ENCODE measurements around the gene PARD3.
"Not testable (repeated sequence)": the region's sequence is repeated elsewhere in the genome, so short reads cannot be mapped to it uniquely, and the experiment has no call there.

Gene PARD3

GRCh38 chr10:34795334-34795733 lies 19.8 kb downstream of the PARD3 start:
- no peak overlapping the region for H3K27ac ChIP-seq (ENCODE audit: low read depth, low read length)
- H3K27me3 ChIP-seq (ENCODE audit: control insufficient read depth in 1 of 2, insufficient read depth in 2 of 2, low read length in 2 of 2): no peaks in the 10 kb centered on the region
- no peak overlapping the region for H3K9ac ChIP-seq (ENCODE audit: low read length)
- H3K9me3 ChIP-seq (ENCODE audit: low read length): no peaks in the 10 kb centered on the region
- H3K4me1 ChIP-seq (ENCODE audit: insufficient read depth, low read length): peaks cover 41% of the 10 kb centered on the region
- H3K36me3 ChIP-seq (ENCODE audit: insufficient read depth, low read length): no peaks in the 10 kb centered on the region
- H3K4me3 ChIP-seq (ENCODE audit: low read depth in 1 of 2, low read length in 2 of 2): no peak overlapping the region

GRCh38 chr10:34794835-34795234 lies 20.3 kb downstream of the PARD3 start:
- no peaks in the 10 kb centered on the region for H3K36me3 ChIP-seq (ENCODE audit: insufficient read depth, low read length)
- H3K27me3 ChIP-seq (ENCODE audit: control insufficient read depth in 1 of 2, insufficient read depth in 2 of 2, low read length in 2 of 2): no peaks in the 10 kb centered on the region
- H3K4me1 ChIP-seq (ENCODE audit: insufficient read depth, low read length): peaks cover 42% of the 10 kb centered on the region
- no peak overlapping the region for H3K9ac ChIP-seq (ENCODE audit: low read length)
- H3K9me3 ChIP-seq (ENCODE audit: low read length): no peaks in the 10 kb centered on the region
- H3K4me3 ChIP-seq (ENCODE audit: low read depth in 1 of 2, low read length in 2 of 2): no peak overlapping the region
- no peak overlapping the region for H3K27ac ChIP-seq (ENCODE audit: low read depth, low read length)

- not testable (repeated sequence) for H3K27ac ChIP-seq (ENCODE audit: low read depth, low read length); H3K4me3 ChIP-seq (ENCODE audit: low read depth in 1 of 2, low read length in 2 of 2); H3K27me3 ChIP-seq (ENCODE audit: control insufficient read depth in 1 of 2, insufficient read depth in 2 of 2, low read length in 2 of 2); H3K9me3 ChIP-seq (ENCODE audit: low read length); H3K9ac ChIP-seq (ENCODE audit: low read length); H3K36me3 ChIP-seq (ENCODE audit: insufficient read depth, low read length)
- peaks cover 37% of the 10 kb centered on the region for H3K4me1 ChIP-seq (ENCODE audit: insufficient read depth, low read length)
Measured at GRCh38 chr10:34793581-34793980, 21.5 kb downstream of the PARD3 start.

- Histone ChIP-seq H3K9ac (ENCODE audit: low read length) (no peak overlapping the region), H3K27ac (ENCODE audit: low read depth, low read length) (peak overlapping the region; percentile 14), H3K4me3 (ENCODE audit: low read depth in 1 of 2, low read length in 2 of 2) (no peak overlapping the region), H3K9me3 (ENCODE audit: low read length) (no peaks in the 10 kb centered on the region), H3K4me1 (ENCODE audit: insufficient read depth, low read length) (peaks cover 37% of the 10 kb centered on the region), H3K36me3 (ENCODE audit: insufficient read depth, low read length) (no peaks in the 10 kb centered on the region), H3K27me3 (ENCODE audit: control insufficient read depth in 1 of 2, insufficient read depth in 2 of 2, low read length in 2 of 2) (no peaks in the 10 kb centered on the region)
Measured at GRCh38 chr10:34792881-34793280, 22.2 kb downstream of the PARD3 start.

GRCh38 chr10:34791947-34792346 lies 23.1 kb downstream of the PARD3 start:
- Histone ChIP-seq H3K36me3 (ENCODE audit: insufficient read depth, low read length) (no peaks in the 10 kb centered on the region), H3K4me1 (ENCODE audit: insufficient read depth, low read length) (peaks cover 37% of the 10 kb centered on the region), H3K4me3 (ENCODE audit: low read depth in 1 of 2, low read length in 2 of 2) (no peak overlapping the region), H3K27me3 (ENCODE audit: control insufficient read depth in 1 of 2, insufficient read depth in 2 of 2, low read length in 2 of 2) (no peaks in the 10 kb centered on the region), H3K9me3 (ENCODE audit: low read length) (no peaks in the 10 kb centered on the region), H3K27ac (ENCODE audit: low read depth, low read length) (no peak overlapping the region), H3K9ac (ENCODE audit: low read length) (no peak overlapping the region)

- no peak overlapping the region for H3K9ac ChIP-seq (ENCODE audit: low read length)
- peaks cover 42% of the 10 kb centered on the region for H3K4me1 ChIP-seq (ENCODE audit: insufficient read depth, low read length)
- H3K27me3 ChIP-seq (ENCODE audit: control insufficient read depth in 1 of 2, insufficient read depth in 2 of 2, low read length in 2 of 2): no peaks in the 10 kb centered on the region
- H3K27ac ChIP-seq (ENCODE audit: low read depth, low read length): no peak overlapping the region
- no peak overlapping the region for H3K4me3 ChIP-seq (ENCODE audit: low read depth in 1 of 2, low read length in 2 of 2)
- no peaks in the 10 kb centered on the region for H3K9me3 ChIP-seq (ENCODE audit: low read length)
- no peaks in the 10 kb centered on the region for H3K36me3 ChIP-seq (ENCODE audit: insufficient read depth, low read length)
Measured at GRCh38 chr10:34791228-34791627, 23.9 kb downstream of the PARD3 start.

- Histone ChIP-seq H3K4me3 (ENCODE audit: low read depth in 1 of 2, low read length in 2 of 2) (no peak overlapping the region), H3K4me1 (ENCODE audit: insufficient read depth, low read length) (peaks cover 47% of the 10 kb centered on the region), H3K9ac (ENCODE audit: low read length) (no peak overlapping the region), H3K27me3 (ENCODE audit: control insufficient read depth in 1 of 2, insufficient read depth in 2 of 2, low read length in 2 of 2) (no peaks in the 10 kb centered on the region), H3K36me3 (ENCODE audit: insufficient read depth, low read length) (no peaks in the 10 kb centered on the region), H3K27ac (ENCODE audit: low read depth, low read length) (peak overlapping the region; percentile 6), H3K9me3 (ENCODE audit: low read length) (no peaks in the 10 kb centered on the region)
Measured at GRCh38 chr10:34789966-34790506, 25.1 kb downstream of the PARD3 start.

- no peak overlapping the region for H3K4me3 ChIP-seq (ENCODE audit: low read depth in 1 of 2, low read length in 2 of 2)
Measured at GRCh38 chr10:34786464-34786863, 28.6 kb downstream of the PARD3 start.

GRCh38 chr10:34781711-34782110 lies 33.4 kb downstream of the PARD3 start:
- Histone ChIP-seq H3K27ac (ENCODE audit: low read depth, low read length) (peak overlapping the region; percentile 35), H3K4me1 (ENCODE audit: insufficient read depth, low read length) (peaks cover 49% of the 10 kb centered on the region)

More at GRCh38 chr10:34786464-34786863, 28.6 kb downstream of the PARD3 start:
- Histone ChIP-seq H3K9me3 (ENCODE audit: low read length) (no peaks in the 10 kb centered on the region), H3K9ac (ENCODE audit: low read length) (no peak overlapping the region), H3K27me3 (ENCODE audit: control insufficient read depth in 1 of 2, insufficient read depth in 2 of 2, low read length in 2 of 2) (no peaks in the 10 kb centered on the region), H3K36me3 (ENCODE audit: insufficient read depth, low read length) (no peaks in the 10 kb centered on the region), H3K27ac (ENCODE audit: low read depth, low read length) (no peak overlapping the region), H3K4me1 (ENCODE audit: insufficient read depth, low read length) (peaks cover 39% of the 10 kb centered on the region)

GRCh38 chr10:34780818-34781380 lies 34.2 kb downstream of the PARD3 start:
- H3K27ac ChIP-seq (ENCODE audit: low read depth, low read length): peak overlapping the region; percentile 35
- peak overlapping the region in 1 of 2 donors; percentile 48 for H3K4me3 ChIP-seq (ENCODE audit: low read depth in 1 of 2, low read length in 2 of 2)
- no peak overlapping the region for H3K9ac ChIP-seq (ENCODE audit: low read length)
- H3K27me3 ChIP-seq (ENCODE audit: control insufficient read depth in 1 of 2, insufficient read depth in 2 of 2, low read length in 2 of 2): no peaks in the 10 kb centered on the region
- no peaks in the 10 kb centered on the region for H3K9me3 ChIP-seq (ENCODE audit: low read length)
- H3K36me3 ChIP-seq (ENCODE audit: insufficient read depth, low read length): no peaks in the 10 kb centered on the region
- H3K4me1 ChIP-seq (ENCODE audit: insufficient read depth, low read length): peaks cover 48% of the 10 kb centered on the region

More at GRCh38 chr10:34781711-34782110, 33.4 kb downstream of the PARD3 start:
- Histone ChIP-seq H3K9me3 (ENCODE audit: low read length) (no peaks in the 10 kb centered on the region), H3K9ac (ENCODE audit: low read length) (no peak overlapping the region), H3K27me3 (ENCODE audit: control insufficient read depth in 1 of 2, insufficient read depth in 2 of 2, low read length in 2 of 2) (no peaks in the 10 kb centered on the region), H3K4me3 (ENCODE audit: low read depth in 1 of 2, low read length in 2 of 2) (no peak overlapping the region), H3K36me3 (ENCODE audit: insufficient read depth, low read length) (no peaks in the 10 kb centered on the region)

GRCh38 chr10:34778237-34778636 lies 36.9 kb downstream of the PARD3 start:
- no peak overlapping the region for H3K4me3 ChIP-seq (ENCODE audit: low read depth in 1 of 2, low read length in 2 of 2)
- no peaks in the 10 kb centered on the region for H3K36me3 ChIP-seq (ENCODE audit: insufficient read depth, low read length)
- no peak overlapping the region for H3K9ac ChIP-seq (ENCODE audit: low read length)
- no peaks in the 10 kb centered on the region for H3K9me3 ChIP-seq (ENCODE audit: low read length)
- H3K27me3 ChIP-seq (ENCODE audit: control insufficient read depth in 1 of 2, insufficient read depth in 2 of 2, low read length in 2 of 2): no peaks in the 10 kb centered on the region
- H3K27ac ChIP-seq (ENCODE audit: low read depth, low read length): no peak overlapping the region
- H3K4me1 ChIP-seq (ENCODE audit: insufficient read depth, low read length): peaks cover 66% of the 10 kb centered on the region

- no peak overlapping the region for H3K4me3 ChIP-seq (ENCODE audit: low read depth in 1 of 2, low read length in 2 of 2)
- H3K4me1 ChIP-seq (ENCODE audit: insufficient read depth, low read length): peaks cover 61% of the 10 kb centered on the region
- no peak overlapping the region for H3K27ac ChIP-seq (ENCODE audit: low read depth, low read length)
- H3K9ac ChIP-seq (ENCODE audit: low read length): no peak overlapping the region
- no peaks in the 10 kb centered on the region for H3K9me3 ChIP-seq (ENCODE audit: low read length)
- H3K27me3 ChIP-seq (ENCODE audit: control insufficient read depth in 1 of 2, insufficient read depth in 2 of 2, low read length in 2 of 2): no peaks in the 10 kb centered on the region
- H3K36me3 ChIP-seq (ENCODE audit: insufficient read depth, low read length): no peaks in the 10 kb centered on the region
Measured at GRCh38 chr10:34776090-34776690, 38.9 kb downstream of the PARD3 start.

Data from muscle layer of colon (tissue), 2 donors.